Peyer's patch (tissue), 4 donors: ENCODE results near the gene SOX10.

Experiments used
- POLR2A ChIP-seq, 2 donors: fragments of 450-650 bp; IDR thresholded peaks; one replicate each; pipeline ENCODE4 v1.5.1; 2017; ENCODE audit warnings: antibody characterized with exemption in 2 of 2, mild to moderate bottlenecking in 2 of 2, moderate library complexity in 2 of 2
- TF ChIP-seq, protein P1 (sequence below), 6 experiments: fragments of 450-650 bp in 4 of 6; fragments of 200-600 bp in 2 of 6; sonication (generic) in 1 of 6; IDR thresholded peaks; one replicate each; pipeline ENCODE4 v1.5.1; 2017 to 2019; ENCODE audit warnings: antibody characterized with exemption in 6 of 6, mild to moderate bottlenecking in 3 of 6, moderate library complexity in 1 of 6

DNA sequence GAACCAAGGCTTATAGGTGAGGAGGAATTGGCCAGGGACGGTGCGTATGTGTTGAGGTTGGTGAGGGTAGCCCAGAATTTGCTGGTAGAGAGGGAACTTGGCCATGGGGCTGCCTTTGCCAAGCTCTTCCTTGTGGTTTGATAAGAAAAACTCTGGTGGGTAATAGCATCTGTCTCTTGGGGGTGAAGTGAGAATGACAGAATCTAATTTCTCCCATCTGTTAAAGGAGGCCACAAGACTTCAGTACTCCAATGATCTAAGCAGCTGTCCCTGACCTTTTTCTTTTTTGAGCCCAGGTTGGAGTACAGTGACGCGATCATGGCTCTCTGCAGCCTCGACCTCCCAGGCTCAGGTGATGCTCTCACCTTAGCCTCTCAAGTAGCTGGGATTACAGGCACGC, 36.9 kb upstream of the SOX10 start:
- no peak for TF ChIP-seq POLR2A (IDR thresholded peaks at IDR 0.05)
- TF ChIP-seq, protein P1, sequence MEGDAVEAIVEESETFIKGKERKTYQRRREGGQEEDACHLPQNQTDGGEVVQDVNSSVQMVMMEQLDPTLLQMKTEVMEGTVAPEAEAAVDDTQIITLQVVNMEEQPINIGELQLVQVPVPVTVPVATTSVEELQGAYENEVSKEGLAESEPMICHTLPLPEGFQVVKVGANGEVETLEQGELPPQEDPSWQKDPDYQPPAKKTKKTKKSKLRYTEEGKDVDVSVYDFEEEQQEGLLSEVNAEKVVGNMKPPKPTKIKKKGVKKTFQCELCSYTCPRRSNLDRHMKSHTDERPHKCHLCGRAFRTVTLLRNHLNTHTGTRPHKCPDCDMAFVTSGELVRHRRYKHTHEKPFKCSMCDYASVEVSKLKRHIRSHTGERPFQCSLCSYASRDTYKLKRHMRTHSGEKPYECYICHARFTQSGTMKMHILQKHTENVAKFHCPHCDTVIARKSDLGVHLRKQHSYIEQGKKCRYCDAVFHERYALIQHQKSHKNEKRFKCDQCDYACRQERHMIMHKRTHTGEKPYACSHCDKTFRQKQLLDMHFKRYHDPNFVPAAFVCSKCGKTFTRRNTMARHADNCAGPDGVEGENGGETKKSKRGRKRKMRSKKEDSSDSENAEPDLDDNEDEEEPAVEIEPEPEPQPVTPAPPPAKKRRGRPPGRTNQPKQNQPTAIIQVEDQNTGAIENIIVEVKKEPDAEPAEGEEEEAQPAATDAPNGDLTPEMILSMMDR (IDR thresholded peaks at IDR 0.05): no peak
